K562 (cell line): ENCODE data around the gene MYO3B. TPM values are rescaled to one million over a fixed set of nuclear protein-coding genes. Genes with fewer than 3 reads are reported as not detected.

ENCODE experiments used
- HEY1 ChIP-seq: fragments of 250-450 bp; sonication (Bioruptor Pico); IDR thresholded peaks from 2 replicates; pipeline ENCODE4 v1.5.0; 2020; ENCODE audit warnings: mild to moderate bottlenecking, moderate library complexity, borderline replicate concordance
- MTF1 ChIP-seq: fragments of 250-450 bp; sonication (Bioruptor Pico); IDR thresholded peaks from 2 replicates; pipeline ENCODE4 v1.9.0; 2021; ENCODE audit warnings: moderate library complexity, mild to moderate bottlenecking, inconsistent platforms, borderline replicate concordance
- SREBF1 ChIP-seq: fragments of 150-350 bp; IDR thresholded peaks from 2 replicates; pipeline ENCODE4 v1.6.1; 2014; ENCODE audit warnings: antibody characterized with exemption, low read depth, low read length, borderline replicate concordance
- polyA plus RNA-seq, 8 experiments: library from polyadenylated mRNA; depleted of rRNA in 4 of 8; stranded (reverse) in 5 of 8; unstranded in 3 of 8; fragments of >200 nt; fragmentation: Nextera tagmentation in 2 of 8; fragmentation: Illumina TruSeq in 1 of 8; extraction: Ambion mirVana in 2 of 8; extraction: Trizol in 1 of 8; gene quantifications; 2 replicates each; pipeline versions ENCODE4 v1.2.1 to v1.2.3, GENCODE V29; 2011 to 2014; ENCODE audit warnings: inconsistent platforms in 1 of 8, missing spikeins in 1 of 8
- total RNA-seq, 7 experiments: library from RNA; depleted of rRNA in 6 of 7; stranded (reverse); fragments of >200 nt in 6 of 7; fragmentation: Illumina TruSeq in 2 of 7; extraction: Trizol in 2 of 7; gene quantifications; 2 replicates each; pipeline versions ENCODE4 v1.2.1 to v1.2.3, GENCODE V29; 2011 to 2021; ENCODE audit warnings: low replicate concordance in 1 of 7
- TF ChIP-seq, protein P1 (sequence below): IDR thresholded peaks from 2 replicates; pipeline ENCODE4 v1.6.1; 2011; ENCODE audit warnings: borderline replicate concordance, low read depth, mild to moderate bottlenecking, moderate library complexity, low read length; ENCODE audit not compliant: insufficient read depth, poor library complexity, severe bottlenecking
- TF ChIP-seq, protein P2 (sequence below): fragments of 450-650 bp; IDR thresholded peaks from one replicate; pipeline ENCODE4 v1.6.1; 2018; ENCODE audit warnings: mild to moderate bottlenecking, moderate library complexity; ENCODE audit not compliant: partially characterized antibody
- TF ChIP-seq, protein P3 (sequence below): sonication (generic); formaldehyde crosslinking; IDR thresholded peaks from 2 replicates; pipeline ENCODE4 v1.8.0; 2022; ENCODE audit warnings: mild to moderate bottlenecking, missing genetic modification reagents
- TF ChIP-seq, protein P4 (sequence below): sonication (generic); formaldehyde crosslinking; IDR thresholded peaks from 2 replicates; pipeline ENCODE4 v1.8.0; 2023; ENCODE audit warnings: missing genetic modification reagents, mild to moderate bottlenecking, borderline replicate concordance

Gene MYO3B
- total and polyA plus RNA-seq, 9 of the 15 experiments (the other 6 are each of a cell fraction or from before 2014, with no cell fraction given): 2.7 to 6.5 (median 3.6) TPM

DNA sequence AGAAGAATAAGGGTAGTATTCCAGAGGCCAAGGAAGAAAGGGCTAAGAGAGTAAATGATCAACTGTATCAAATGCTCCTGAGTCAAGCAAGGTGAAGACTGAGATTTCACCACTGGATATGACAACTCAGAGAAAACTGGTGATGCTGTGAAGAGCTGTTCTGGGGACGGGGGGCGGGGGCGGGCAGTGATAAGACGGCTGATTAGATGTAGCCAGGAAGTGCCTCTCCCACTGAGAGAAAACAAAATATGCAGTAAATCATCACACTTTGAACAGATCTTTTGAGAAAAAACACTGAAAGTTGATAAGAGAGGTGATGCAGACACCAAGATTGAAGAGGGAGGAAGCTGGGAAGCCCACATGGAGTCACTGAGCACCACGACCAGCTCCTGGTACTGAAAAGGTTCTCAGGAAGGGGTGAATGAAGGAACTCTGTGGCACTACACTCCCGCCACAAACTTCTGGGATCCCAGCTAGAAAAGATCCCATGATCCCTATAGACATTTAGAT lies 75.8 kb downstream of the MYO3B start (continued):
- TF ChIP-seq, protein P1, sequence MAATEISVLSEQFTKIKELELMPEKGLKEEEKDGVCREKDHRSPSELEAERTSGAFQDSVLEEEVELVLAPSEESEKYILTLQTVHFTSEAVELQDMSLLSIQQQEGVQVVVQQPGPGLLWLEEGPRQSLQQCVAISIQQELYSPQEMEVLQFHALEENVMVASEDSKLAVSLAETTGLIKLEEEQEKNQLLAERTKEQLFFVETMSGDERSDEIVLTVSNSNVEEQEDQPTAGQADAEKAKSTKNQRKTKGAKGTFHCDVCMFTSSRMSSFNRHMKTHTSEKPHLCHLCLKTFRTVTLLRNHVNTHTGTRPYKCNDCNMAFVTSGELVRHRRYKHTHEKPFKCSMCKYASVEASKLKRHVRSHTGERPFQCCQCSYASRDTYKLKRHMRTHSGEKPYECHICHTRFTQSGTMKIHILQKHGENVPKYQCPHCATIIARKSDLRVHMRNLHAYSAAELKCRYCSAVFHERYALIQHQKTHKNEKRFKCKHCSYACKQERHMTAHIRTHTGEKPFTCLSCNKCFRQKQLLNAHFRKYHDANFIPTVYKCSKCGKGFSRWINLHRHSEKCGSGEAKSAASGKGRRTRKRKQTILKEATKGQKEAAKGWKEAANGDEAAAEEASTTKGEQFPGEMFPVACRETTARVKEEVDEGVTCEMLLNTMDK: no peak
- TF ChIP-seq MTF1 (CRISPR knock-in tag) (no peak), HEY1 (CRISPR knock-in tag) (no peak), SREBF1 (no peak)
- TF ChIP-seq, protein P2, sequence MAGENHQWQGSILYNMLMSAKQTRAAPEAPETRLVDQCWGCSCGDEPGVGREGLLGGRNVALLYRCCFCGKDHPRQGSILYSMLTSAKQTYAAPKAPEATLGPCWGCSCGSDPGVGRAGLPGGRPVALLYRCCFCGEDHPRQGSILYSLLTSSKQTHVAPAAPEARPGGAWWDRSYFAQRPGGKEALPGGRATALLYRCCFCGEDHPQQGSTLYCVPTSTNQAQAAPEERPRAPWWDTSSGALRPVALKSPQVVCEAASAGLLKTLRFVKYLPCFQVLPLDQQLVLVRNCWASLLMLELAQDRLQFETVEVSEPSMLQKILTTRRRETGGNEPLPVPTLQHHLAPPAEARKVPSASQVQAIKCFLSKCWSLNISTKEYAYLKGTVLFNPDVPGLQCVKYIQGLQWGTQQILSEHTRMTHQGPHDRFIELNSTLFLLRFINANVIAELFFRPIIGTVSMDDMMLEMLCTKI: no peak
- TF ChIP-seq, protein P3, sequence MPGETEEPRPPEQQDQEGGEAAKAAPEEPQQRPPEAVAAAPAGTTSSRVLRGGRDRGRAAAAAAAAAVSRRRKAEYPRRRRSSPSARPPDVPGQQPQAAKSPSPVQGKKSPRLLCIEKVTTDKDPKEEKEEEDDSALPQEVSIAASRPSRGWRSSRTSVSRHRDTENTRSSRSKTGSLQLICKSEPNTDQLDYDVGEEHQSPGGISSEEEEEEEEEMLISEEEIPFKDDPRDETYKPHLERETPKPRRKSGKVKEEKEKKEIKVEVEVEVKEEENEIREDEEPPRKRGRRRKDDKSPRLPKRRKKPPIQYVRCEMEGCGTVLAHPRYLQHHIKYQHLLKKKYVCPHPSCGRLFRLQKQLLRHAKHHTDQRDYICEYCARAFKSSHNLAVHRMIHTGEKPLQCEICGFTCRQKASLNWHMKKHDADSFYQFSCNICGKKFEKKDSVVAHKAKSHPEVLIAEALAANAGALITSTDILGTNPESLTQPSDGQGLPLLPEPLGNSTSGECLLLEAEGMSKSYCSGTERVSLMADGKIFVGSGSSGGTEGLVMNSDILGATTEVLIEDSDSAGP (CRISPR knock-in tag): no peak
- TF ChIP-seq, protein P4, sequence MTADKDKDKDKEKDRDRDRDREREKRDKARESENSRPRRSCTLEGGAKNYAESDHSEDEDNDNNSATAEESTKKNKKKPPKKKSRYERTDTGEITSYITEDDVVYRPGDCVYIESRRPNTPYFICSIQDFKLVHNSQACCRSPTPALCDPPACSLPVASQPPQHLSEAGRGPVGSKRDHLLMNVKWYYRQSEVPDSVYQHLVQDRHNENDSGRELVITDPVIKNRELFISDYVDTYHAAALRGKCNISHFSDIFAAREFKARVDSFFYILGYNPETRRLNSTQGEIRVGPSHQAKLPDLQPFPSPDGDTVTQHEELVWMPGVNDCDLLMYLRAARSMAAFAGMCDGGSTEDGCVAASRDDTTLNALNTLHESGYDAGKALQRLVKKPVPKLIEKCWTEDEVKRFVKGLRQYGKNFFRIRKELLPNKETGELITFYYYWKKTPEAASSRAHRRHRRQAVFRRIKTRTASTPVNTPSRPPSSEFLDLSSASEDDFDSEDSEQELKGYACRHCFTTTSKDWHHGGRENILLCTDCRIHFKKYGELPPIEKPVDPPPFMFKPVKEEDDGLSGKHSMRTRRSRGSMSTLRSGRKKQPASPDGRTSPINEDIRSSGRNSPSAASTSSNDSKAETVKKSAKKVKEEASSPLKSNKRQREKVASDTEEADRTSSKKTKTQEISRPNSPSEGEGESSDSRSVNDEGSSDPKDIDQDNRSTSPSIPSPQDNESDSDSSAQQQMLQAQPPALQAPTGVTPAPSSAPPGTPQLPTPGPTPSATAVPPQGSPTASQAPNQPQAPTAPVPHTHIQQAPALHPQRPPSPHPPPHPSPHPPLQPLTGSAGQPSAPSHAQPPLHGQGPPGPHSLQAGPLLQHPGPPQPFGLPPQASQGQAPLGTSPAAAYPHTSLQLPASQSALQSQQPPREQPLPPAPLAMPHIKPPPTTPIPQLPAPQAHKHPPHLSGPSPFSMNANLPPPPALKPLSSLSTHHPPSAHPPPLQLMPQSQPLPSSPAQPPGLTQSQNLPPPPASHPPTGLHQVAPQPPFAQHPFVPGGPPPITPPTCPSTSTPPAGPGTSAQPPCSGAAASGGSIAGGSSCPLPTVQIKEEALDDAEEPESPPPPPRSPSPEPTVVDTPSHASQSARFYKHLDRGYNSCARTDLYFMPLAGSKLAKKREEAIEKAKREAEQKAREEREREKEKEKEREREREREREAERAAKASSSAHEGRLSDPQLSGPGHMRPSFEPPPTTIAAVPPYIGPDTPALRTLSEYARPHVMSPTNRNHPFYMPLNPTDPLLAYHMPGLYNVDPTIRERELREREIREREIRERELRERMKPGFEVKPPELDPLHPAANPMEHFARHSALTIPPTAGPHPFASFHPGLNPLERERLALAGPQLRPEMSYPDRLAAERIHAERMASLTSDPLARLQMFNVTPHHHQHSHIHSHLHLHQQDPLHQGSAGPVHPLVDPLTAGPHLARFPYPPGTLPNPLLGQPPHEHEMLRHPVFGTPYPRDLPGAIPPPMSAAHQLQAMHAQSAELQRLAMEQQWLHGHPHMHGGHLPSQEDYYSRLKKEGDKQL (CRISPR knock-in tag): no peak
